Endothelial cell of umbilical vein (primary cell): Measurements from ENCODE around the gene AQP10. TPM values are rescaled to one million over a fixed set of nuclear protein-coding genes. Genes with fewer than 3 reads are reported as not detected.

Source experiments
- BruUV-seq: library from RNA; stranded (reverse); fragments of 400-500 nt; replicated peaks from 2 replicates; lab custom pipeline; 2021; lab: Mats Ljungman, UMichigan
- CTCF ChIA-PET: fragments of 300-600, 350-600 bp; sonication (Branson Sonifier 250); formaldehyde crosslinking; loops from one replicate; lab custom pipeline; 2021; ENCODE audit warnings: antibody characterized with exemption, inconsistent platforms; lab: Charles Lee
- POLR2A ChIA-PET: fragments of 300-600, 350-600 bp; sonication (Branson Sonifier 250); formaldehyde crosslinking; loops from one replicate; lab custom pipeline; 2021; ENCODE audit warnings: antibody characterized with exemption, inconsistent platforms; lab: Charles Lee
- DNase-seq: peaks from one replicate; pipeline ENCODE4 v3.0.0-alpha.2; 2011; ENCODE audit warnings: low read depth, low spot score
- FAIRE-seq: peaks from 2 replicates; lab custom pipeline; 2011; peaks lifted over from hg19 to GRCh38; lab: Jason Lieb, UNC
- H2AFZ ChIP-seq: 2 replicates; pipeline ENCODE4 v1.6.0; 2012; ENCODE audit warnings: low read depth, low read length, control low read depth, inconsistent platforms
- H3K27ac ChIP-seq: 2 replicates; pipeline ENCODE4 v1.5.1; 2011; ENCODE audit warnings: low read depth, mild to moderate bottlenecking, control low read depth, low read length, moderate library complexity; ENCODE audit not compliant: insufficient read depth
- H3K27me3 ChIP-seq, 2 experiments: 2 replicates each; pipeline versions ENCODE4 v1.6.0 to v1.6.1; 2011; ENCODE audit warnings: low read length in 2 of 2, mixed read lengths in 1 of 2; ENCODE audit not compliant: control insufficient read depth in 2 of 2, insufficient read depth in 2 of 2
- H3K36me3 ChIP-seq, 2 experiments: 2 replicates in 1 of 2; 3 replicates in 1 of 2; pipeline ENCODE4 v1.5.1; 2011; ENCODE audit warnings: low read length in 2 of 2, mild to moderate bottlenecking in 1 of 2, moderate library complexity in 1 of 2; ENCODE audit not compliant: control insufficient read depth in 2 of 2, insufficient read depth in 2 of 2; ENCODE audit errors: extremely low read depth in 1 of 2
- H3K4me1 ChIP-seq: 3 replicates; pipeline ENCODE4 v1.5.1; 2011; ENCODE audit warnings: mild to moderate bottlenecking, low read length; ENCODE audit not compliant: control insufficient read depth, insufficient read depth; ENCODE audit errors: extremely low read depth
- H3K4me2 ChIP-seq: 2 replicates; pipeline ENCODE4 v1.6.1; 2011; ENCODE audit warnings: low read length, control low read depth, mixed read lengths; ENCODE audit not compliant: insufficient read depth
- H3K4me3 ChIP-seq, 3 experiments: fragments of 200-600 bp in 1 of 3; sonication (generic), shearing (Covaris generic) in 1 of 3; replicated peaks in 1 of 3; 2 replicates each; pipeline ENCODE4 v1.5.1; 2011 to 2016; ENCODE audit warnings: control low read depth in 3 of 3, low read length in 3 of 3, mild to moderate bottlenecking in 2 of 3, inconsistent platforms in 1 of 3, low read depth in 1 of 3, moderate library complexity in 1 of 3; ENCODE audit not compliant: insufficient read depth in 1 of 3
- H3K79me2 ChIP-seq: 2 replicates; pipeline ENCODE4 v1.6.0; 2012; ENCODE audit warnings: low read length, inconsistent platforms; ENCODE audit not compliant: control insufficient read depth, insufficient read depth
- H3K9ac ChIP-seq: replicated peaks from 2 replicates; pipeline ENCODE3; 2011; ENCODE audit warnings: low read length, control low read depth; ENCODE audit not compliant: insufficient read depth; ENCODE audit errors: extremely low read depth
- H3K9me1 ChIP-seq: replicated peaks from 3 replicates; pipeline ENCODE4 v1.6.0; 2011; ENCODE audit warnings: mild to moderate bottlenecking, low read length; ENCODE audit not compliant: control insufficient read depth, insufficient read depth; ENCODE audit errors: extremely low read depth
- H3K9me3 ChIP-seq: replicated peaks from 2 replicates; pipeline ENCODE4 v1.5.1; 2012; ENCODE audit warnings: low read length, inconsistent platforms; ENCODE audit not compliant: control insufficient read depth, insufficient read depth
- H4K20me1 ChIP-seq: replicated peaks from 2 replicates; pipeline ENCODE3; 2011; ENCODE audit warnings: mild to moderate bottlenecking, low read length; ENCODE audit not compliant: control insufficient read depth, insufficient read depth; ENCODE audit errors: extremely low read depth
- JUN ChIP-seq: IDR thresholded peaks from 2 replicates; pipeline ENCODE4 v1.6.1; 2011; ENCODE audit warnings: borderline replicate concordance, low read depth; ENCODE audit not compliant: insufficient read length, insufficient read depth
- POLR2AphosphoS5 ChIP-seq: IDR thresholded peaks from 2 replicates; pipeline ENCODE4 v1.6.1; 2012; ENCODE audit warnings: low read depth, mild to moderate bottlenecking, control low read depth, low read length, moderate library complexity; ENCODE audit not compliant: insufficient read depth
- dilution Hi-C: fragments of 300-500 bp; cut with MboI; formaldehyde crosslinking; loops from one replicate; pipeline ENCODE4 v1.15.0; 2019; ENCODE audit warnings: low sequenced_read_pairs; ENCODE audit not compliant: extremely low pct_ligation_motif_present
- intact Hi-C: fragments of 100-400 bp; cut with micrococcal nuclease; formaldehyde crosslinking; loops from one replicate; pipeline ENCODE4 v1.10.0; 2022
- polyA plus RNA-seq, 4 experiments: library from polyadenylated mRNA; depleted of rRNA in 3 of 4; stranded (reverse) in 3 of 4; unstranded in 1 of 4; fragments of >200 nt; gene quantifications; 2 replicates each; pipeline versions ENCODE4 v1.2.1 to v1.2.3, GENCODE V29; 2011 to 2012; ENCODE audit warnings: missing spikeins in 1 of 4
- total RNA-seq: library from RNA; stranded (reverse); gene quantifications from 2 replicates; pipeline ENCODE4 v1.2.3, GENCODE V29; 2021
- TF ChIP-seq, protein P1 (sequence below): IDR thresholded peaks from 2 replicates; pipeline ENCODE4 v1.6.1; 2011; ENCODE audit not compliant: insufficient read depth, insufficient read length
- TF ChIP-seq, protein P2 (sequence below), 2 donors: IDR thresholded peaks; 1 replicate in 1 of 2; 2 replicates in 1 of 2; pipeline ENCODE4 v1.5.1; 2011; ENCODE audit warnings: low read length in 2 of 2, mild to moderate bottlenecking in 2 of 2, moderate library complexity in 2 of 2, control low read depth in 1 of 2, inconsistent platforms in 1 of 2, low read depth in 1 of 2; ENCODE audit not compliant: insufficient read depth in 1 of 2; ENCODE audit errors: extremely low read depth in 1 of 2

The AQP10 gene
- total and polyA plus RNA-seq, 2 donors (not counting 3 experiments of a cell fraction or from before 2014, with no cell fraction given) = not detected

- Histone ChIP-seq H4K20me1 (no peaks in the 10 kb centered on the region), H3K4me1 (peaks cover 22% of the 10 kb centered on the region), H3K4me3 (peak overlapping the region in 2 of 3 experiments; percentile 7 to 31), H3K9ac (no peak overlapping the region), H3K4me2 (peak overlapping the region; percentile 14), H2AFZ (no peak overlapping the region), H3K27me3 (peaks cover 0 to 2% of the 10 kb centered on the region in 2 experiments), H3K9me1 (no peaks in the 10 kb centered on the region), H3K79me2 (peaks cover 7% of the 10 kb centered on the region), H3K9me3 (no peaks in the 10 kb centered on the region), H3K36me3 (peaks cover 3 to 16% of the 10 kb centered on the region in 2 experiments), H3K27ac (peak overlapping the region; percentile 37)
- FAIRE-seq = peak; percentile 84
- peak; percentile 74 for DNase-seq
- TF ChIP-seq POLR2AphosphoS5 = peak; percentile 19
- TF ChIP-seq, protein P1, sequence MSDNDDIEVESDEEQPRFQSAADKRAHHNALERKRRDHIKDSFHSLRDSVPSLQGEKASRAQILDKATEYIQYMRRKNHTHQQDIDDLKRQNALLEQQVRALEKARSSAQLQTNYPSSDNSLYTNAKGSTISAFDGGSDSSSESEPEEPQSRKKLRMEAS = no peak
- TF ChIP-seq JUN = no peak
- TF ChIP-seq, protein P2, sequence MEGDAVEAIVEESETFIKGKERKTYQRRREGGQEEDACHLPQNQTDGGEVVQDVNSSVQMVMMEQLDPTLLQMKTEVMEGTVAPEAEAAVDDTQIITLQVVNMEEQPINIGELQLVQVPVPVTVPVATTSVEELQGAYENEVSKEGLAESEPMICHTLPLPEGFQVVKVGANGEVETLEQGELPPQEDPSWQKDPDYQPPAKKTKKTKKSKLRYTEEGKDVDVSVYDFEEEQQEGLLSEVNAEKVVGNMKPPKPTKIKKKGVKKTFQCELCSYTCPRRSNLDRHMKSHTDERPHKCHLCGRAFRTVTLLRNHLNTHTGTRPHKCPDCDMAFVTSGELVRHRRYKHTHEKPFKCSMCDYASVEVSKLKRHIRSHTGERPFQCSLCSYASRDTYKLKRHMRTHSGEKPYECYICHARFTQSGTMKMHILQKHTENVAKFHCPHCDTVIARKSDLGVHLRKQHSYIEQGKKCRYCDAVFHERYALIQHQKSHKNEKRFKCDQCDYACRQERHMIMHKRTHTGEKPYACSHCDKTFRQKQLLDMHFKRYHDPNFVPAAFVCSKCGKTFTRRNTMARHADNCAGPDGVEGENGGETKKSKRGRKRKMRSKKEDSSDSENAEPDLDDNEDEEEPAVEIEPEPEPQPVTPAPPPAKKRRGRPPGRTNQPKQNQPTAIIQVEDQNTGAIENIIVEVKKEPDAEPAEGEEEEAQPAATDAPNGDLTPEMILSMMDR (IDR thresholded peaks at IDR 0.05; ENCODE audit: extremely low read depth in 1 of 2, insufficient read depth in 1 of 2, low read depth in 1 of 2, low read length in 2 of 2) = no peak
- dilution Hi-C loops = no loop called here
- POLR2A ChIA-PET = no interaction called here
- no TSS peak for BruUV-seq
- intact Hi-C loops = loop anchor here (1.0 to 5.0 kb wide), 5 partner anchors 55 to 231 kb away; partner anchors contain the start of genes HAX1, UBAP2L and UBE2Q1
- CTCF ChIA-PET = interaction anchor here (0.7 to 7.8 kb wide), 7 partner anchors 7 to 219 kb away, joined by 3 to 210 read pairs (median 5); no protein-coding TSS in a partner anchor
These were observed 6.8 kb downstream of the AQP10 start for GRCh38 chr1:154327466-154328317.
